Activated effector memory CD4-positive, alpha-beta T cell treated with anti-CD3 and anti-CD28 coated beads, Interleukin-2, amount 50 U/mL, for 16 hours (primary cell): ENCODE data around the gene MICU2.
"Not testable (repeated sequence)": the region's sequence is repeated elsewhere in the genome, so short reads cannot be mapped to it uniquely, and the experiment has no call there.

Experiments
- DNase-seq: peaks from one replicate; pipeline ENCODE4 v3.0.0-alpha.2; 2020

MICU2 gene

DNA sequence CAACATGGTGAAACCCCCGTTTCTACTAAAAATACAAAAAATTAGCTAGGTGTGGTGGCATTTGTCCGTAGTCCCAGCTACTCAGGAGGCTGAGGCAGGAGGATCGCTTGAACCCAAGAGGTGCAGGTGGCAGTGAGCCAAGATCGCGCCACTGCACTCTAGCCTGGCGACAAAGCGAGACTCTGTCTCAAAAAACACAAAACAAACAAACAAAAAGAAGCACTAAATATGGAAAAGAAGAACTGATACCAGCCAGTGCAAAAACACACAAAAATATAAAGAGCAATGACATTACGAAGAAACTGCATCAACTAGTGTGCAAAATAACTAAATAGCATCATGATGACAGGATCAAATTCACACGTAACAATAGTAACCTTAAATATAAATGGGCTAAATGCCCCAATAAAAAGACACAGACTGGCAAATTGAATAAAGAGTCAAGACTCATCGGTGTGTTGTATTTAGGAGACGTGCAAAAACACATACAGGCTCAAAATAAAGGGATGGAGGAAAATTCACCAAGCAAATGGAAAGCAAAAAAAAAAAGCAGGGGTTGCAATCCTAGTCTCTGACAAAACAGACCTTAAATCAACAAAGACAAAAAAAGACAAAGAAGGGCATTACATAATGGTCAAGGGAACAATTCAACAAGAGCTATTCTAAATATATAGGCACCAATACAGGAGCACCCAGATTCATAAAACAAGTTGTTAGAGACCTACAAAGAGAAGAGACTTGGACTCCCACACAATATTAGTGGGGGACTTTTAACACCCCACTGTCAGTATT, 13.1 kb downstream of the MICU2 start:
- DNase-seq: not testable (repeated sequence)

DNA sequence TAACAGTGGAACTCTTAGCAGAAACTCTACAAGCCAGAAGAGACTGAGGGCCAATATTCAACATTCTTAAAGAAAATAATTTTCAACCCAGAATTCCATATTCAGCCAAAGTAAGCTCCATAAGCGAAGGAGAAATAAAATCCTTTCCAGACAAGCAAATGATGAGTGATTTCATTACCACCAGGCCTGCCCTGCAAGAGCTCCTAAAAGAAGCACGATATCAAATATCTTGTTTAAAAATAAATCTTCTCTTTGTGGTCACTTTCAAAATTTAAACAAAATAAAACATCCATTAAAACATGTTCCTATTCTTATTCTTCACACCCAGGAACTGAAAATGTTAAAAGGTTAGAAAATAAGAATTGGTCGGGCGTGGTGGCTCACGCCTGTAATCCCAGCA, 13.7 kb downstream of the MICU2 start:
- no peak for DNase-seq

DNA sequence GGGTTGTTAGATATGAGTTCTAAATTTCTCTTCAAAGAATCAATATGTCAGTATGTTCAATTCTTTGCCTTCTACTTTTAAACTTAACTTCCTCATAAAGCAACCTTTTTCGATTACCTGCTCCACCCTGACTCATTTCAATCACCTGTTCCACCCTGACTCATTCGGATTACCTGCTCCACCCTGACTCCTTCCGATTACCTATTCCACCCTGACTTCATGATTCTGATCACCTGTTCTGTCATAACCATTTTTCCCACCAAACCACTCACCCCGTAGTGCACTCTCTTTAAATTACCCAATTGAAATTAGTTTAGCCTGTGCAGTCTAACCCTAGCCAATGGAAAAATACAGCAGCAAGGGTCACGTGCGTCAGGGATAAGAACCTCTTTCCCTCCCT, 14.5 kb downstream of the MICU2 start:
- not testable (repeated sequence) for DNase-seq

DNA sequence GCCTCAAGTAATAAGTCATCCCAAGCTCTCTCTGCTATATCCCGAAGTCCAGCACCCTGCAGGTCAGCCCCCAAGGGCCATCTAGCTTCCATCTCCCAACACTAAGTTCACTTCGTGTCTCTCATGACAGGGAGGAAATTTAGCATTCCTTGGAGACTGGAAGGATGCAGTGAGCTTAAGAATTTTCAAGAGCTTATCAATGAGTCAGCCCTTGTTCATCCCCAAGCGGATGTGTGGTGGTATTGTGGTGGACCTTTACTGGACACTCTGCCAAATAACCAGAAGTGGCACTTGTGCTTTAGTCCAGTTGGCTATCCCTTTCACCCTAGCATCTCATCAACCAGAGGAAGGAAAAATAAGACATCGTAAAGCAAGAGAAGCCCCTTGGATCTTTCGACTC, 15.6 kb downstream of the MICU2 start:
- not testable (repeated sequence) for DNase-seq

DNA sequence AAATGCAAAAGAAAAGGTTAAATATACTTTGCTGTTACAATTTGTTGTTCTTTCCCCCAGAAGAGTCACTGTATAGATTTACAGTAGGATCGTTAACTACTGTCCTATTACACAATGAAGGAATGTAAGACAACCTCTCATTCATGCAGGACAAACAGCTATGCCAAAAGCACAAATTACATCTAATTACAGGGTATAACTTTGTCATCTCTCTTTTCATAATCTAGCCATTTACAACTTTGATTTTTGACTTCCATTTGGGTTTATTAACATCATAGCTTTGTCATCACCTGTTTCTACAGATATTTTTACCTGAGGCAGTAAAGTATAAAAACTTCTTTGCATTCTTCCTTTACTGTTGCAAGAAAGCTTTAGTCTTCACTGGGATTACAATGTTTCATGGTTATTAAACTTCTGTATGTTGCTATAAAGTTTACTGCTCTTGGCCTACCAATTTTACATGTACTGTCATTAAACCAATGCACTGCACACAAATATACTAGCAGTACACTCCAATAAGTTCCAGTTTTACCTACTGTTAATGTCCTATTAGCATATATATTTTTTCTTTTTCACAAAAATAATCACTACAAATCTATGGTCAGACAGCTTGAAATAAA, 18.9 kb downstream of the MICU2 start:
- no peak for DNase-seq

DNA sequence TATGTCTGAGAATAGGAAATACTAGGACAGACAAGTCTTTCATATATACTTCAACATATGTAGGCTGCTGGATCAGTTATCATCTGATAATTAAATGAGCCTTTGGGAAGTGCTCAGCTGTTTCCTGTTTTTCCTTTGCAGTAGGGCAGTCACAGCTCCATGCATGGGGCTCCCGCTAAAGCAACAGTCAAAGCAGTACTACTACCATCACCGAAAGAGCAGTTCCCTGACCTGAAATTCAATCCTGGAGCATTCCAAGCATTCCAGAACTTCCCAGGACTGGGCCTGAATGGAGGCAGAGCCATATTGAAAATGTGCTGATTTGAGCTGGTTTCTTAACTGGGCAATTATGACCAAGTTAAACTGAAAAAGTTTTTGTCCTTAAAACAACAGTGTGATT, 20.5 kb downstream of the MICU2 start:
- DNase-seq: no peak

DNA sequence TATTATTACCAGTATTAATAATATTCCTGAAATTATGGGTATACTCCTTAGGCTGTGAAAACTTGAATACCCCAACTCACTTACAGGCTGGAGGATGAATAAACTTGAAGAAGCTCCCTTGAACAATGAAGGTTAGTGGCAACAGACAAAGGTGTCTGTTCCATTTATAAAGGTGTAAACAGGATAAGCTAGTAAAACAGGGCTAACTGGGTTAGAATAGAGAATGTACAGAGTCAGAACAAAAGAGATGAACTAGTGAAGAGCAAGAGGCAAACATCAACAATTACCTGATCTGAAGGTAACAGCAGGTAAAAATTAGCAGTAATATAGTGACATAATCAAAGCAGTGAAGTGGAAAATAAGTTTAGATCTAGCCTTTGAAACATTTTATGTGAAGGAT, 23.2 kb downstream of the MICU2 start:
- no peak for DNase-seq

DNA sequence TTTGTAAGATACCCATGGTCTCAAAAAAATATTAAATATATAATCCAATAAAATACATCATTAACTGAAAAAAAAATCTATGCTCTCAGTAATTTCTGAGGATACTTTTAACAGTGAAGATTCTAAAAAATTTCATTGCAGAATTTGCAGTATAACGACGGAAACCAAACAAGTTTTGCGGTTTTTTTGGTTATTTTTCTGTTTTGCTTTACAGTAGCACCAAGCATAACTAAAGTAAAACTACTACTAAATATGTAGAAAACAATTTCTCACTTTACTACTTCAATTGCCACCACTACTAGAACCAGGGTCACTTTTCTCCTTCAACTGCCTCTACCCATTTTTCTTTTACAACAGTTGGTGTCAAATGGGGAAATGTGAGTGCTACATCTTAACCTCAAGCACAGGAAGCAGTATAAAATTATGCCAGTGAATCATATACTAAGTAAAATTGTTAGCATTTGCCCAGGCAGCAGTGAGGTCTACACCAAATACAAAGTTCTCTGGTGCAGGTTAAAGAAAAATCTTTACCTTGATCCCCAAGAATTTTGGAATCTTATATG, 24.1 kb downstream of the MICU2 start:
- no peak for DNase-seq

DNA sequence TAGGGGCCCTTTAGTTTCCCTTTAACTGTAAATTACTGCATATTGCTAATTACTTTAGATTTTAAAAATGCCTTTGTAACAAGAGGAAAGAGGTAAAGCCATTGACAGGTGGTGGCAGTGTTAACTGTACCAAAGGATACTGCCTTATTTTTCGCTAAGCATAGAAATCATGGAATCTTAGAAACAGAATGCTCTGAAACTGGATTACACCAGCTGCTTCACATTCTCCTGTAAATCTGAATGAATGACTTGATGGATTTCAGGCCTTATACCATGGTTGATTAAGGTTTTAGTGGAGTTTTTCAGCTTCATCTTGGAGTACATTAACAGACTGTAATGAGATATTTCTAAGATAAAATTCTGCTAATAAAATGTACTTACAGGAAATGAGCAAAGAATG, 25.2 kb downstream of the MICU2 start:
- no peak for DNase-seq

DNA sequence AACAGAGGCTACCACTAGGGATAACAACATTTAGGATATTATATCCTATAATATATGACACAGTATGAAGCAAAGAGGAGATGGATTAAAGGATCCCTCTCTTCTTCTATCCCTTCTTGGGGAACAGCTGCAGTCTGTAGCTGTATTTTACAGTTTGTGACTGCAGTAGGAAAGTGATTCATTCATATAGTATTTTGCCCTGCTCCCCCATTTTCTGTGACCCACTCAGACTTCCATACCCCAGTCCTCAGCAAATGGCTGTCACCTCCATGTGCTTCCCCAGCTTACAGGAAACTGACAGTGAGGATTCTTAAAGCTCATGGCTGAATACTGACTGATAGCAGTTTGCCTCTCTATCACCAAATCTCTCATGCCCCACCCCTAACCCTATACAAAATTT, 27.5 kb downstream of the MICU2 start:
- no peak for DNase-seq

DNA sequence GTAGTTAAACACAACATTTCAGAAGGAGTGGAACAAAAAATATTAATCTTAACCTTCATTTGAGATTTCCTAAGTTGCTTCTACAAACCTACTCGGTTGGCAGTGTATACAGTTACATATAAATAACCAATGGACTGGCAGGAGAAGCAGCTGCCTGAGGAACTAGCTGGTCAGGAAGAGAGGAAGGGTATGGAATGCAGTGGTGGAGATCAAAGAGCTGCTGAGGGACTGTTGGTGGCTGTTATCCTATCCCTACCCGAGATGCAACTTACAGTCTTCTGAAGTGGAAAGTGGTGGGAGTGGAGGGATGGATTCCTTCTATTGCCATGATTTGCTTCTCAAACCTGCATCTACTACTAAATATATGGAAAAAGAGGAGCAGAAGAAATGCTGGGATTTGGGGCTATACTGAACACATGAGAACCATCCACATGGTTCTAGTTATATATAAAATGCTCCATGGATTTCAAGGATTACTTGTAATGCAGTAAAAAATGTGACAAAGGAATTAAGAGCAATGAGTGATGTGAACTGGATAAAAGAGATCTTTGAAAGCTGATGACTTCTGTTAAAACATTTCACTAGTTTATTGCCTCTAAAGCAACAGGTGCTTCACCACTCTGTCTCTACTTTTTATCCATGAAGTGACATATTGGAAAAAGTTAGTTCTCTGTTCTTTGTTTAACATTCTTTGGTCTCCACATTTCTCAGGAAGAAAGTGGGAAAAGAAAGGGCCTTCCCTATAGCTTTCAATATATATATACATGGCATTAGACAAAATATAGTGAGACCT, 29.9 kb downstream of the MICU2 start:
- DNase-seq: no peak

DNA sequence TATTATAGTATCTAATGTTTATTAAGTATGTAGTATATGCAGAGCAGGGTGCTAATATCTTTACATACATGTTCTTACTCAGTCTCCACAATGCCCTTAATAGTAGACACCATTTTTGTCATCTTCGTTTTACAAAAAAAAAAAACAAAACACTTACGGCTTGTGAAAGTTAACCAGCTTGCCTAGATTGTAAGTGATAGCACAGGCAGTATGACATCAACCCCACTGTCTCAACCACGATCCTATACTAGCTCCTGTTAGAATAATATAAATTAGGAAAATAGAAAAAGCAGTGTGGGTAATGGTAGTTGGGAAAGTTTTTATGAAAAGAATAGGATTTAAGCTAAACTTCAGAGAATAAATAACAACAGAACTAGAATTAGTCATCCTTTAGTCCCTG, 34.3 kb downstream of the MICU2 start:
- no peak for DNase-seq

DNA sequence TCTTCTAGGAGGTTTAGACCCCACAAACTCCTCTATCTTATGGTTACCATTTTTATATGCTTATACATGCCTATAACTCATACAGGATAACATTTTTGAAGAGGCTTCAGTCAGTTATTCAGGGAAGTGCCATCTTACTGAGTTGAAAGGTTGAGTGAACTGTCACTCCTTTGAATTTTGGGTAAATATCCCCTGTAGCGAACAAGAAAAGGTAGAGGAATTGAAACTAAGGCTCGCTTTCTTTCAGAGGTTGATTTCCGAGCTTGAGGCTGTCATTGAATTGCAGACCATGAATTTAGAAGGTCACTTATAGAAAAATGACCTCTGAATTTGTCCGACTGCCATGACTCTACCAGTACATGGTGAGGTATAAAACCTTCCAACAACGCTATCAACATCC, 35.1 kb downstream of the MICU2 start:
- DNase-seq: no peak

DNA sequence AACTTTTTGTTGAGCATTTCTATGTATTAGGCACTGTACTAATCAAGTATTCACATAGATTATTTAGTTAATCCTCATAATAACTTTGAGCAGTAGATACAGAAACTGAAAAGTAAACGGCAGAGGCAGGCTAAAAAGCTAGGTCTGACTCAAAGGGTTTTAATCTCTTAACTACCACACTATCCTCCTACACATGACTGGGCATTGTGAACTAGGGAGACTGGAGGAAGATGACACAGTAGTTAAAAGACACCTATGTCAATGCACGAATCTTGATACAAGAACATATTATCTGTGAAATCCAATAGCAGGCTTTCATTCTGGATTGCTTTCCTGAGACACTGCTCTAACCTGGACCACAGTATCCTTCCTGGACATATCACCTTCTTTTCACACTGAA, 36.3 kb downstream of the MICU2 start:
- no peak for DNase-seq

DNA sequence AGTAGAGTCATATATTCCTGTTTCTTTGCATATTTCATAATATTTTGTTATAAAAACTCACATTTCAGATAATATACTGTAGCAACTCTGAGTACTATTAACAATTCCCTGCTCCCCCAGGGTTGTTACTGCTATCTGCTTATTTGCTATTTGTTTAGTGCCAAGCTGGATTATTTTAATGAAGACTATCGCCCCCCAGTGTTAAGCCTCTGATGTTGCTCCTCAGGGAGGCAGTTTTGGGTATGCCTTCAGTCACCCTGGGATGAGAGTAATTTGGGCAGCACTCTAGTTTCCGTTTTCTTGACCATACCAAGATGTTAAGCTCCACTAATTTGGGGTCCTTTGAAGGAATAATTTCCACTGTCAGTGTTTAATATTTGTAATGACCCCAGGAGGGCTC, 46.0 kb downstream of the MICU2 start:
- DNase-seq: no peak

DNA sequence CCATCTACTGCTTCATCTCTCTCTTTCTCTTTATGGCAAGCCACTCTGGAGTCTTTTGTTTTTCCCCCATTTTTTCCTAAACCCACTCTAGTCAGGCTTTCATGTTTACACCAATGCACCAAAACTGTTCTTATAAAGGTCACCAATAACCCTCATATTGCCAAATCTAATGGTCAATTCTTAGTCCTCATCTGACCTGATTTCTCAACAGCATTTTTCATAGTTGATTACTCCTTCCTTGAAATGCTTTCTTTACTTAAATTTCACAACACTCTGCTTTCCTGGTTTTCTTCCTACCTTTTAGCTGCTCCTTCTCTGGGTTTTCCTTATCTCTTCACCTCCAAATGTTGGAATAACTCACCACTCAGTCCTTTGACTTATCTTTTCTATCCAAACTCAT, 47.9 kb downstream of the MICU2 start:
- DNase-seq: no peak

DNA sequence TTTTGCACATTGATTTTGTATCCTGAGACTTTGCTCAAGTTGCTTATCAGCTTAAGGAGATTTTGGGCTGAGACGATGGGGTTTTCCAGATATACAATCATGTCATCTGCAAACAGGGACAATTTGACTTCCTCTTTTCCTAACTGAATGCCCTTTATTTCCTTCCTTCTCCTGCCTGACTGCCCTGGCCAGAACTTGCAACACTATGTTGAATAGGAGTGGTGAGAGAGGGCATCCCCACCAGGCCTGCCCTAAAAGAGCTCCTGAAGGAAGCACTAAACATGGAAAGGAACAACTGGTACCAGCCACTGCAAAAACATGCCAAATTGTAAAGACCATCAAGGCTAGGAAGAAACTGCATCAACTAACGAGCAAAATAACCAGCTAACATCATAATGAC, 50.7 kb downstream of the MICU2 start:
- DNase-seq: not testable (repeated sequence)

DNA sequence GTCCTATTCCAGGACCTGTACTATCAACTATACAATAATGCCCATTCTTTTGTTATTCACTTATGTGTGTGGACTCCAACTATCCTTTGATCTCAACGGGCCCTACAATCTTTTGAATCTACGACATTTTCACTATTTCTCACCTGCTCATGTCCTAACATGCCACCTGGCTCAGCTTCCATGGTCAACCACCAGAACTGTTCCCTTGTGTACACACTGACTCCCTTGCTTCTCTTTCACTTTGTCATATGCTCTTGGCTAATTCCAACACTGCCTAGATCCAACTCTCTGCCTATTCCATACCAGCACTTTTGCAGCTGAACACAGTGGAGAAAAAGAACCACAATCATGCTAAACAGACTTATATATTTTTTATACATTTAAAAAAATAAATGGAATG, 53.1 kb downstream of the MICU2 start:
- no peak for DNase-seq

DNA sequence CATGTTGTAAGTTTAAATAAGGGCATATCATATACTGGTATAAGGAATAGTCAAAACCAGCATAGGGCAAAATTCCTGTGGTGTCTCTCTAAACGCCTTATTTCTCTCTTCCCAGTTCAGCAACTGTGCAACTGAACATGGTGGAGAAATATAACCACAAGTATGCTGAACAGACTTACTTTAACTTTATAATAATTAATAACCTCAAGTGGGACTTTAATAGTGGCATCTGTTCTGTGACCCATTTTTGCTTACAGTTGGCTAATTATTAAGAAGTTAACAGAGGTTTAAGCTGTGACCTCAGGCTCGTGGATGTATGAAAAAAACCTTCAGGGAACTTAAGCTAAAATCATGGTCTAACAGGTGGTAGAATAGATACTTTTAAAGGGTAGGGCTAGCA, 54.3 kb downstream of the MICU2 start:
- no peak for DNase-seq

DNA sequence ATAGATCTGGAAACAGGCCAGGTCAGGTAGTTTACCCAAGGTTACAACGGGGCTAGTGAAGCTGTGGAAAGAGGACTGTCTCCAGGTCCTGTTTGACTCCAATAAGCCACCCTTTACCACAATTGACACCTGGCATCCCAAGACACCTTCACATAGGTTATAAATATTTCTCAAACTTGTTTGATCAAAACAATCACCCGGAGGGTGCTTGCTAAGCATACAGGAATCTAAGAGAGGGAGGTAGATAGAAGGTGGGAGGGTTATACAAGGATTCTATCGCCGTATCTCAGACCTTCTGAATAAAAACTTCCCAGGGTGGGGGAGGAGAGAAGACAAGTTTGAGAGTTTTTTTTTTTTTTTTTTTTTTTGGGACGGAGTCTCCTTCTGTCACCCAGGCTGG, 55.4 kb downstream of the MICU2 start:
- no peak for DNase-seq

DNA sequence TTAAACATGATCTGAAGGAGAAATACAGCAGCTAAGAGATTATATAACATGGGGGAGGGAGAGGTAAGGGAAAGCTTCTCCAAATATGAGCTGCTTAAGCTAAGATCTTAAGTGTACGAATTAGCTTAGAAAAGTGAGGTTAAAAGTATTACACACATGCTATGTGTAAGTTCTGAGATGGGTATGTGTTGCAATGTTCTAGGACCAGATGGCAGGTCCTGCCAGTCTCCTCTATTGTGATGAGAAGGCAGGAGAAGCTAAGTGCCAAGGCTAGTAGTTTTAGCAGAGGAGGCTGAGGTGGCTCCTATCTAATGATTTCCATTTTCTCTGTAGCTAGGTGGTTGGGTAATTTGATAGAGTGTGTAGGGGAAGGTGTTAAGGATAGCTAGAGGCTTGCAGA, 57.6 kb downstream of the MICU2 start:
- no peak for DNase-seq

DNA sequence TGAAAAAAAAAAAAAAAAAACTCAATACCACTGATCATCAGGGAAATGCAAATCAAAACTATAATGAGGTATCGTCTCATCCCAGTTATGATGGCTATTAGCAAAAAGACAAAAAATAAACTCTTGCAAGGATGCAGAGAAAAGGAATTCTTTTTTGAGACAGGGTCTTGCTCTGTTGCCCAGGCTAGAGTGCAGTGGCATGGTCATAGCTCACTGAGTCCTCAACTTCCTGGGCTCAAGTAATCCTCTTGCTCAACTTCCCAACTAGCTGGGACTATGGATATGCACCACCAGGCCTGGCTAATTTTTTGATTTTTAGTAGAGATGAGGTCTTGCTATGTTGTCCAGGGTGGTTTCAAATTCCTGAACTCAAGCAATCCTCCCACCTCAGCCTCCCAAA, 59.5 kb downstream of the MICU2 start:
- no peak for DNase-seq

DNA sequence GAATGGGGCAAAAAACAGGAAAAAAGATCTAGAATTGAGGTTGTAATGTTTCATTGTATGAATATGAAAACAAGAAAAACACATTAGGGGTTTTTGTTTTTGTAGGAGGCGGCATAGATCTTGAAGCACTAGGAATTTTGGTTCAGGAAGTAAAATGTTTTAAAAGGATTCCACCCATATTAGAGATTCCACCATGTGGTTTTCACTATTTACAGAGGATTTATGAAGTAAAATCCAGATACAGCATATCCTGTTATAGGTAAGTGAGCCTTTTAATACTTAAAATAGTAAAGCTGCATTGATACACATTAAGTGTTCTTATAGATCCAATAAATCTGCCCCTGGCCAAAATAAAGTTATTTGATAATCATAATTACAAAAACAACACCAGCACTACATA, 61.4 kb downstream of the MICU2 start:
- DNase-seq: no peak

DNA sequence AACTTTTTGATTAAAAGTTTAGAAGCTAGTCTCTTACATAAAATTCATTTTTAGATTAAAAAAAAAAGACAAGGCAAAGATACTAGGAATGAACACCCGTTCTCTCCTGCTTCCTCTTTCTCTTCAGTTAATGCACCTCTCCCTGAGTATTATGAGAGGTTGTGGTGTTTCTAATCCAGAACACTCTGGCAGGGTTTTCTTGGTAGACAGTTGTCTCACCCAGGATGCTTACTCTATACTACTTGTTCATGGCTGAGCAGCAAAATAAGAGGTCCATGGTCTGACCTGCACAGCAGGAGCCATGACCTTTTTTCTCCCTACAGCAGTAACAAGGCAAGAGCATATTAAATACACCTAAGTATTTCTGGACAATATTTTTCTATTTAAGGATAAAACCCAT, 62.0 kb downstream of the MICU2 start:
- DNase-seq: no peak
